ENCODE results near the gene MORC2. TPM values are rescaled to one million over a fixed set of nuclear protein-coding genes. Genes with fewer than 3 reads are reported as not detected.

MORC2 gene
- total RNA-seq, 4 donors from 2014 or later: 20.2 to 31.2 (median 27.7) TPM

GRCh38 chr22:30908051-30908461, 60.5 kb downstream of the MORC2 start:
- DNase-seq (no peak), ATAC-seq (no peak)
- H3K36me3 ChIP-seq: no peaks in the 10 kb centered on the region
- H3K4me1 ChIP-seq: no peaks in the 10 kb centered on the region
- in situ Hi-C loops (cut with MboI; ENCODE audit: low sequenced_read_pairs in 4 of 4): loop anchor here in 1 of 4 donors (25.0 kb wide), 1 partner anchor 271 kb away; the partner anchor contains the start of gene SLC35E4
- no peak for TF ChIP-seq POLR2A (IDR thresholded peaks at IDR 0.05)
- TF ChIP-seq, protein P1, sequence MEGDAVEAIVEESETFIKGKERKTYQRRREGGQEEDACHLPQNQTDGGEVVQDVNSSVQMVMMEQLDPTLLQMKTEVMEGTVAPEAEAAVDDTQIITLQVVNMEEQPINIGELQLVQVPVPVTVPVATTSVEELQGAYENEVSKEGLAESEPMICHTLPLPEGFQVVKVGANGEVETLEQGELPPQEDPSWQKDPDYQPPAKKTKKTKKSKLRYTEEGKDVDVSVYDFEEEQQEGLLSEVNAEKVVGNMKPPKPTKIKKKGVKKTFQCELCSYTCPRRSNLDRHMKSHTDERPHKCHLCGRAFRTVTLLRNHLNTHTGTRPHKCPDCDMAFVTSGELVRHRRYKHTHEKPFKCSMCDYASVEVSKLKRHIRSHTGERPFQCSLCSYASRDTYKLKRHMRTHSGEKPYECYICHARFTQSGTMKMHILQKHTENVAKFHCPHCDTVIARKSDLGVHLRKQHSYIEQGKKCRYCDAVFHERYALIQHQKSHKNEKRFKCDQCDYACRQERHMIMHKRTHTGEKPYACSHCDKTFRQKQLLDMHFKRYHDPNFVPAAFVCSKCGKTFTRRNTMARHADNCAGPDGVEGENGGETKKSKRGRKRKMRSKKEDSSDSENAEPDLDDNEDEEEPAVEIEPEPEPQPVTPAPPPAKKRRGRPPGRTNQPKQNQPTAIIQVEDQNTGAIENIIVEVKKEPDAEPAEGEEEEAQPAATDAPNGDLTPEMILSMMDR (IDR thresholded peaks at IDR 0.05 in 4 of 5, conservative IDR thresholded peaks at IDR 0.05 in 1 of 5): no peak
- no peak overlapping the region for H3K27ac ChIP-seq
- H3K9me3 ChIP-seq: no peaks in the 10 kb centered on the region
- intact Hi-C loops (cut with DNase I; ENCODE audit: low total_unique reads): no loop called here
- no peak overlapping the region for H3K4me3 ChIP-seq
- no peaks in the 10 kb centered on the region for H3K27me3 ChIP-seq

DNA sequence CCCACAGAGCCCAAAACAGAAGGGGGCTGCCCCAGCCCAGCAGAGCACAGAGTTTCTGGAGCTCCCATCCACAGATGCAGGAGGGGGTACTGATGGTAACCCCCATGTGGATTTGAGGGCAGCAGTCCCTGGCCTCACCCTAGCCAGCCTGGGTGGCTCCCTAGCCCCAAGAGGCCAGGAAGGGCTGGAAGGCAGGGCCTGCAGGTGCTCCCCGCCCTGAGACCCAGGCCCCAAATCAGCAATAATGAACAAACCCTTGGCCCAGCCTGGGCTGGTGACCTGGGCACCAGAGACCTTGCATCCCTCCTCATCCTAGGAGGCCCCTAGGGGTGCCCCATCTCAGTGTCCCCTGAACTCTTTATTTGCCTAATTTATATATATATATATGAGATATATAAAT, 61.6 kb downstream of the MORC2 start:
- no peaks in the 10 kb centered on the region for H3K4me1 ChIP-seq
- no peak for ATAC-seq
- H3K27ac ChIP-seq: no peak overlapping the region
- no peak overlapping the region for H3K4me3 ChIP-seq
- intact Hi-C loops (cut with DNase I; ENCODE audit: low total_unique reads): no loop called here
- H3K9me3 ChIP-seq: no peaks in the 10 kb centered on the region
- DNase-seq: no peak
- no peaks in the 10 kb centered on the region for H3K27me3 ChIP-seq
- in situ Hi-C loops (cut with MboI; ENCODE audit: low sequenced_read_pairs in 4 of 4): loop anchor here in 1 of 4 donors (25.0 kb wide), 1 partner anchor 270 kb away; the partner anchor contains the start of gene SLC35E4
- H3K36me3 ChIP-seq: no peaks in the 10 kb centered on the region
- TF ChIP-seq, protein P1 (IDR thresholded peaks at IDR 0.05 in 4 of 5, conservative IDR thresholded peaks at IDR 0.05 in 1 of 5): no peak
- TF ChIP-seq POLR2A (IDR thresholded peaks at IDR 0.05): no peak

GRCh38 chr22:30906411-30906810, 62.2 kb downstream of the MORC2 start:
- Histone ChIP-seq H3K27me3 (no peaks in the 10 kb centered on the region), H3K4me1 (no peaks in the 10 kb centered on the region), H3K4me3 (no peak overlapping the region), H3K9me3 (no peaks in the 10 kb centered on the region), H3K36me3 (no peaks in the 10 kb centered on the region), H3K27ac (no peak overlapping the region)
- no peak for DNase-seq
- TF ChIP-seq, protein P1 (IDR thresholded peaks at IDR 0.05 in 4 of 5, conservative IDR thresholded peaks at IDR 0.05 in 1 of 5): no peak
- no peak for TF ChIP-seq POLR2A (IDR thresholded peaks at IDR 0.05)
- intact Hi-C loops (cut with DNase I; ENCODE audit: low total_unique reads): no loop called here
- ATAC-seq: no peak
- in situ Hi-C loops (cut with MboI; ENCODE audit: low sequenced_read_pairs in 4 of 4): loop anchor here in 1 of 4 donors (25.0 kb wide), 1 partner anchor 269 kb away; the partner anchor contains the start of gene SLC35E4

- no peak for TF ChIP-seq POLR2A (IDR thresholded peaks at IDR 0.05)
- TF ChIP-seq, protein P1 (IDR thresholded peaks at IDR 0.05 in 4 of 5, conservative IDR thresholded peaks at IDR 0.05 in 1 of 5): no peak
- DNase-seq (no peak), ATAC-seq (no peak)
- H3K27me3 ChIP-seq: no peaks in the 10 kb centered on the region
- intact Hi-C loops (cut with DNase I; ENCODE audit: low total_unique reads): no loop called here
- H3K36me3 ChIP-seq: no peaks in the 10 kb centered on the region
- H3K4me3 ChIP-seq: no peak overlapping the region
- in situ Hi-C loops (cut with MboI; ENCODE audit: low sequenced_read_pairs in 4 of 4): loop anchor here in 1 of 4 donors (25.0 kb wide), 1 partner anchor 269 kb away; the partner anchor contains the start of gene SLC35E4
- H3K27ac ChIP-seq: no peak overlapping the region
- H3K9me3 ChIP-seq: no peaks in the 10 kb centered on the region
- no peaks in the 10 kb centered on the region for H3K4me1 ChIP-seq
These were observed 62.8 kb downstream of the MORC2 start for GRCh38 chr22:30905696-30906341.

Data from gastrocnemius medialis (tissue), 4 donors.